NOMO-1 treated with dmso at 0.1 percent for 144 hours (cell line): ENCODE measurements around the gene GALNT15.

Source experiments
- DNase-seq: peaks from one replicate; lab custom pipeline; 2025; ENCODE audit not compliant: unreplicated experiment; lab: John Stamatoyannopoulos, UW

Gene GALNT15

GRCh38 chr3:16280671-16281070 is 106.2 kb downstream of the GALNT15 start:
- DNase-seq = no peak
